T-helper 1 cell treated with Interleukin-12 subunit alpha and Interleukin-12 subunit beta and Interleukin-4 antibody, amounts not matched to agents 30 ng/mL and 1 ng/mL, for 36 hours (primary cell): ENCODE results near the gene TSR1. TPM values are rescaled to one million over a fixed set of nuclear protein-coding genes. Genes with fewer than 3 reads are reported as not detected.

Experiments
- intact Hi-C: fragments of 100-400 bp; cut with micrococcal nuclease; formaldehyde crosslinking; loops from one replicate; pipeline ENCODE4 v1.15.1; 2024
- total RNA-seq: library from RNA; stranded (reverse); gene quantifications from 2 replicates; pipeline ENCODE4 v1.2.3, GENCODE V29; 2022

TSR1 gene
- total RNA-seq, 1 donor from 2014 or later = 37.5 TPM

- intact Hi-C loops = no loop called here
Measured at GRCh38 chr17:2369551-2370210, 33.4 kb upstream of the TSR1 start.

DNA sequence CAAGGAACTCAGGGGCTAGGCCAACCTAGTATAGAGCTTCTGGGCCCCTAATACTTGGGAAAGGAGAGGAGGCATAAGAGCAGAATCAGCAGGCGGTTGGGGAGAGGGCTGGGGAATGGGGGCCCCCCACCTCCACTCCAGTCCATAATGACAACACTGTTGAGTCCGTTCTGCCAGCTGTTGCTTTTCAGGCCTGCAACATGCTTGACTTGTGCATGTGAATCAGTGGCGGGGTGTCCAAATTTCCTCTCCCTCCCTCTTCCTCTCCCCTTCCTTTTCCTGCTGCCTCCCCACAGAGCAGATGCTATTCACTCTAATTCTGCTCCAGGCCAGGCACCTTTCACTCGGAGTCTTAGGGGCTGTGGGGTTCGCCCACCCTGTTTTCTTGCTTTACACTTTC is 32.8 kb upstream of the TSR1 start:
- intact Hi-C loops = no loop called here

GRCh38 chr17:2368359-2368758 is 32.1 kb upstream of the TSR1 start:
- intact Hi-C loops = no loop called here

- intact Hi-C loops = no loop called here
Measured at GRCh38 chr17:2366747-2367494, 30.7 kb upstream of the TSR1 start.

GRCh38 chr17:2365132-2365531 is 28.9 kb upstream of the TSR1 start:
- intact Hi-C loops = no loop called here

DNA sequence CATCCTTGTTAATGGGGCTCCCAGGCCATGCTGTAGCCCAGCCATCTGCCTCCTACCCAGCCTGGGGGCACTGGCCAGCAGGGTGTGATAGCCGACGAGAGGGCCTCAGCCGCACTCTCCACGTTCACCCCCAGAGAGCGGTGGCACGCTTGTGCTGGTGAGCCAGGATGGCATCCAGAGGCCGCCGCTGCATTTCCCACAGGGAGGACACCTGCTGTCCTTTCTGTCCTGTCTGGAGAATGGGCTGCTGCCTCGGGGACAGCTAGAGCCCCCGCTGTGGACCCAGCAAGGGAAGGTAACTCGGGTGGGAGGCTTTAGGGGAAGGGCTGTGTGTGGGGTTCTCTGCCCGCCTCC is 28.5 kb upstream of the TSR1 start:
- intact Hi-C loops = no loop called here

DNA sequence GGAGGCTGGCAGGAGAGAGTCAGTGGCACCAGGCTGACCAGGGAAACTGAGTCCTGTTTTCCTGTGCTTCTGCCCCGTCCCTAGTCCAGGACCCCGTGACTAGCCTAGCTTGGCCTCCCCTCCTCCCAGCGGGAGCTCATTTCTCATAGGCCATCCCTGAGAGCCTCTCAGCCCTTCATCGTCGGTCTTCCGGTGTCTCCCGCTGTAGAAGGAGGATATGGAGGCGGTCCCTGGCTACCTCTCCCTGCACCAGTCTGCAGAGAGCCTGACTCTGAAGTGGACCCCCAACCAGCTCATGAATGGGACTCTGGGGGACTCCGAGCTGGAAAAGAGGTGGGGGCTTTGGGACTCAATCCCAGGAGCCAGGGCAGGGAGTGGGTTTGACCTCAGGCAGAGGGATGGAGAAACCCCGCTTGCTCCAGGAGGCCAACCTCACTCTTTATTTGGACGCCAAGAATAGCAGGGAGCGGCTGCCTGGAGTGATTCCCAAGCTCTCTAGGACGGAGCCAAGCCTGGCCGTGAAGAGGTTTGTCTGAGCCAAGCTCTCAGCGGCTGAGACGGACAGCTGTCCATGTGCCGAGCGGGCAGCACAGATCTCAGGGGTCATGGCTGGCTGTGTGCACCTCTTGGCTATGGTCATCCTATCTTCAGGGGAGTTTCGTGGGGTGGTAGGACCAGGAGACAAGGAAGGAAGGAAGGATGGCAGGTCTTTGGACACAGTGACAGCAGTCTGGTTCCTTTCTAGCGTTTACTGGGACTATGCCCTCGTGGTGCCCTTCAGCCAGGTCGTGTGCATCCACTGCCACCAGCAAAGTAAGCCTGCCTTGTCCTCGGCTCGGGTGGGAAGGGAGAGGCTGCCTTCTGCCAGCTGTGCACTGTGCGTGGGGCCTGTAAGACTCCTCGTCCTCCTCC is 27.9 kb upstream of the TSR1 start:
- intact Hi-C loops = no loop called here

DNA sequence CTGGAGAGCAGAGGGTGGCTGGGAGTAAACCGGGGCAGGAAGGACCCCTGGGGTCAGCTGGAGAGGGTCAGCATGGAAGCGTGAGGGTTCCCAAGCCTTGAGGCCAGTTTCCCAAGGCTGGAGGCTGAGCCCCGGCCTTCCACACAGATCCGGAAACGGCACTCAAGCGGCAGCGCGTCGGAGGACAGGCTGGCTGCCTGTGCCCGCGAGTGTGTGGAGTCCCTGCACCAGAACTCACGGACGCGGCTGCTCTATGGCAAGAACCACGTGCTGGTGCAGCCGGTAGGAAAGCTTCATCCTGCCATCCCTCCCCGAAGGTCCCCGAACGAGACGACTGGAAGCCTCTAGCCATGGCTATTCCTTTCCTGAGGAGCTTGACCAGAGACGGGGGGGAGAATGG is 27.1 kb upstream of the TSR1 start:
- intact Hi-C loops = no loop called here

DNA sequence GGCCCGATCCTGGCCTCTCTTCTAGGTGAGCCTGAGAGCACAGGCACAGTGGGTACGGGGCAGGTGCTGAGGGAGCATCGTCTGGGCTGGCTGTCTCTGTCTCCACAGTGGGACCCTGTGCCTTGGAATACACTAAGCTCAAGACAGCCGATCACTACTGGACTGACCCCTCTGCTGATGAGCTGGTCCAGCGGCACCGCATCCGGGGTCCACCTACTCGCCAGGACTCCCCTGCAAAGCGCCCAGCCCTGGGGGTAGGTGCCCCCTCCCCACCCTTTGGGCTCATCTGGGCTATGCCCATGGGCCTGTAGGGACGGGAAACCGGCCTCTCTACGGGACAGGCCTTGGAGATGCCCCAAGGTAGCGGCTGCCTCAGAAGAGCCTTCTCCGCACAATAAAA is 26.6 kb upstream of the TSR1 start:
- intact Hi-C loops = no loop called here

DNA sequence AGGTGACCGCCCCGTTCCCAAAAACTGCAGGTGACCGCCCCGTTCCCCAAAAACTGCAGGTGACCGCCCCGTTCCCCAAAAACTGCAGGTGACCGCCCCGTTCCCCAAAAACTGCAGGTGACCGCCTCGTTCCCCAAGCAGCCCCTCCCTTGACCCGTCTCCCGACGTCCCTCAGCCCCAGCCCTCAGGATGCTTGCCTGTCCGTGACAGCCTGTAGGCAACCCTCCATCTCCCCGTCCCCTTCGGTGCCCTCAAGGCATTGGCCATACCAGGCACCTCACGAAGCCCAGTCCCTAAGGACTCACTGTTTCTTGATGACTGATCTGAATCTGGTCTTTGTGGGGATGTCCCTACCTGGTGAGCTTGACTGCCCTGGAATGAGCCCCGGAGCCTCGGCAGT is 26.2 kb upstream of the TSR1 start:
- intact Hi-C loops = no loop called here

DNA sequence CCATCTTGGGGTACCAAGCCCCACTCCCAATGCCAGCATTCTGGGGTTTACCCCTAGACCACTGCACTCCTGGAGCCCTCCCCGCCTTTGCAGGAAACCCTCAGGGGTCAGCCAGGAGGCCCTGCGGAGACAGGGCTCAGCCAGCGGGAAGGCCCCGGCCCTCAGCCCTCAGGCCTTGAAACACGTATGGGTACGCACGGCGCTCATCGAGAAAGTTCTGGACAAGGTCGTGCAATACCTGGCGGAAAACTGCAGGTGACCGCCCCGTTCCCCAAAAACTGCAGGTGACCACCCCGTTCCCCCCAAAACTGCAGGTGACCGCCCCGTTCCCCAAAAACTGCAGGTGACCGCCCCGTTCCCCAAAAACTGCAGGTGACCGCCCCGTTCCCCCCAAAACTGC is 25.8 kb upstream of the TSR1 start:
- intact Hi-C loops = no loop called here

GRCh38 chr17:2361010-2361760 is 24.9 kb upstream of the TSR1 start:
- intact Hi-C loops = no loop called here

DNA sequence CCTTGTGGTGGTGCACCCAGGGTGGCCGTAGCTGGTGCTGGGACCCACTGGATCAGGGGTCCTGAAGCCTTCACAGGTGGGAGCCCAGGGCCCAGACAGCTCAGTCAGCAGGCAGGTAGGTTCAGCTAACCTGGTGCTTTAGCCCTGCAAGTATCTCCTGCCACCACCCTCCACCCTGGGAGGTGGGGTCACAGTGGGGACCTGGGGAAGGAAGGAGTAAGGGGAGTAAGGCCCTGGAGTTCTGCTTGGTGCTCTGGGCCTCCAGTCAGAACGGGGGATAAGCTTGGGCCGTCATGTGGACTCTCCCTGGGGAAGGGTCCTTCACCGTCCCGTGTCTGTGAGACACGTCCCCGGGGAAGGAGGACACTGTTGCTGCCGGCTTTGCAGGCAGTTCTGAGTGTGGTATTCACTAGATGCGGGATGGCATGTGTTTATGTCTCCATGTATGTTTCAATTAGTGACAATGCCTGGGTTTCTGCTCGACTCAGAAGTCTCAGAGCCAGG is 21.7 kb upstream of the TSR1 start:
- intact Hi-C loops = no loop called here

DNA sequence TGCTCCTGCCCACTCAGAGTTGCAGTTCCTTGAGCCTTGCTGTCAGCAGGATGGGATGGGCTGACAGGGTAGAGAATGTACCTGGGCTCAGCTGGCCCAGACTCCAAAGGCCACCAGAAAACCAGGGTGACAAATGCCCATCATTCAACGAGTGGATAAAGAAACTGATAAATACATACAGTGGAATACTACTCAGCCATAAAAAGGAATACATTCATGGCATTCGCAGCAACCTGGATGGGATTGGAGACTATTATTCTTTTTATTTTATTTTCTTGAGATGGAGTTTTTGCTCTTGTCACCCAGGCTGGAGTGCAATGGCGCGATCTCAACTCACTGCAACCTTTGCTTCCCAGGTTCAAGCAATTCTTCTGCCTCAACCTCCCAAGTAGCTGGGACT is 21.0 kb upstream of the TSR1 start:
- intact Hi-C loops = no loop called here

GRCh38 chr17:2354311-2354710 is 18.1 kb upstream of the TSR1 start:
- intact Hi-C loops = loop anchor here (5.0 kb wide), 1 partner anchor 447 kb away; no protein-coding TSS in a partner anchor

GRCh38 chr17:2351269-2351668 is 15.0 kb upstream of the TSR1 start:
- intact Hi-C loops = loop anchor here (5.0 kb wide), 1 partner anchor 444 kb away; no protein-coding TSS in a partner anchor

DNA sequence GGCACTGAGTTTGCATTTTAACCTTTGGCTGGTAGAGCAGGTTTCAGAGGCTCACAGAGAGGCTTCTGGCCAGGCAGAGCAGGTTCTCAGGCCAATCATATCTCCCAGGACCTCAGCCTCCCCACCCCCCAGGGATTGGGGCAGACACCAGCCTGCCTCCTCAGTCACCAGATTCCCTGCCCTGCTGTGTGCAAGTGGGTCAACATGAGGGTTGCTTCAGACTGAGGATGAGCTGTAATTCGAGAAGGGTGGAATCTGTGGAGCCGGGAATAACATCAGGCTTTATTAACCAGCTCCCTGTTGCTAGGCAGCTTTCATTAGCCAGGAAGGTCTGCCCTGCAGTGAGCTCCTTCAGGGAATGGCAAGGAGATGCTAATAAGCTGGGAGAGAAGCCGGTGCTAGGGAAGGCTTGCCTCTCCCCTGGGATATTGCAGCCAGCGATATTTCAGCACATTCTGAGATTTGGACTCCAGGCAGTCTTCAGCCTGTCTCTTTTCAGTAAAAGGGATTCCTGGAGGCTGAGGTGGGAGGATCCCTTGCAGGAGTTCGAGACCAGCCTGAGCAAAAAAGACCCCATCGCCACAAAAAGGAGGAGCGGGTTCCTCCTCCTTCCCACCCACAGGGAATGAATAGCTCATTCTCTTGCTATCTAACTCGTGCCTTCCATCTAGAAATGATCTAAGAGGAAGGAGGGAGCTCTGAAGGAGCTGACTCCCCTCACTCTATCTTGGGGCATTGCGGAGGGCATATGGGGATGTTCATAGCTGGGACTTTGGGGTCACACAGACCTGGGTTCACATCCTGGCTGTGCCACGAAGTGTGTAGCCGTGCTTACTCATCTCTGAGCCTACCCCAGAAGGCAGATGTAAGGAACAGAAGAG is 11.8 kb upstream of the TSR1 start:
- intact Hi-C loops = no loop called here

- intact Hi-C loops = no loop called here
Measured at GRCh38 chr17:2346475-2346874, 10.2 kb upstream of the TSR1 start.

DNA sequence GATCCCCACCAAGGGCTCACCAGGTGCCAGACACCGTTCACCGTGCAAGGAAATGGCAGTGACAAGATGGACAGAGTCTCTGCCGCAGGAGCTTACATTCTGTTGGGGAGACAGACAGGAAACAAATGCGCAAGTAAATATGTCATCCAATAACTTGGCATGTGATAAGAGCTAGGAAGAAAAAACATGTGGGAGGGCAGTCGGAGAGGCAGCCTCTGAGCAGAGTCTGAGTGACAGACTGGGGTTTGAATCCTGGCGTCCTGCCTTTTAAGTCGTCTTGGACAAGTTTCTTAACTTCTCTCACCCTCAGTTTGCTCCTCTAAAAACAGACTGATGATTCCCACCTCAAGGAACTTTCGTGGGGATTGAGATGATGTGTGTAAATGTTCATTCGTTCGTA is 8.3 kb upstream of the TSR1 start:
- intact Hi-C loops = no loop called here

DNA sequence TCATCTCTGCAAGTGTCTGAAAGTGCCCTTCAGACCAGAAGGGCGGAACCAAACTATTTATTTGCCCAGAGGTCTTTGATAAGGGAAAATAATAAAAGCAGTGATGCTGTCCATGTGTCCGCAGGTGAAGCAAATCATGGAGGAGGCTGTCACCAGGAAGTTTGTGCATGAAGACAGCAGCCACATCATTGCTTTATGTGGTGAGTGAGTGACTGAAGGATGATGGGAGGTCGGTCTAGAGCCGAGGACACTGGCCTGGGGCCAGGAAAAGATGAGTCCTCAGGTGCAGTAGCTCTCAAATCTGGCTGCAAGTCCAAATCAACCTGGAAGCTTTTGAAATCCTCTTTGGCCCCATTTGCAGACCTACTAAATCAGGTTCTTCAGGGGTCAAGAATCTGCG is 7.2 kb upstream of the TSR1 start:
- intact Hi-C loops = no loop called here
